Panc1 (cell line): ENCODE data around the gene DELE1. TPM values are rescaled to one million over a fixed set of nuclear protein-coding genes. Genes with fewer than 3 reads are reported as not detected.

Source experiments
- ATAC-seq: fragments of 200-7000 bp; cut with Tn5 transposase; 2 replicates; pipeline ENCODE4 v1.9.1; 2020; ENCODE audit warnings: mild to moderate bottlenecking, moderate library complexity
- BruUV-seq: library from RNA; stranded (reverse); fragments of 400-500 nt; replicated peaks from 2 replicates; lab custom pipeline; 2021; lab: Mats Ljungman, UMichigan
- CTCF ChIA-PET: fragments of 300-600 bp; sonication (Branson Sonifier 250); formaldehyde crosslinking; loops from one replicate; lab custom pipeline; 2022; ENCODE audit warnings: antibody characterized with exemption; lab: Charles Lee
- POLR2A ChIA-PET: fragments of 300-600 bp; sonication (Branson Sonifier 250); formaldehyde crosslinking; loops from one replicate; lab custom pipeline; 2022; ENCODE audit warnings: antibody characterized with exemption; lab: Charles Lee
- DNase-seq: peaks from one replicate; pipeline ENCODE4 v3.0.0-alpha.2; 2010; ENCODE audit warnings: low read depth, low spot score
- H3K27ac ChIP-seq: 2 replicates; pipeline ENCODE4 v1.5.1; 2011; ENCODE audit warnings: mild to moderate bottlenecking, low read length, inconsistent platforms
- H3K27me3 ChIP-seq: fragments of 200-500 bp; sonication (Bioruptor generic); 2 replicates; pipeline ENCODE4 v1.6.0; 2014; ENCODE audit warnings: low read length, inconsistent platforms; ENCODE audit not compliant: control insufficient read depth, insufficient read depth
- H3K36me3 ChIP-seq: fragments of 200-500 bp; sonication (Bioruptor generic); 2 replicates; pipeline ENCODE4 v1.5.1; 2014; ENCODE audit warnings: inconsistent platforms, mild to moderate bottlenecking, low read length, moderate library complexity; ENCODE audit not compliant: control insufficient read depth, insufficient read depth
- H3K4me1 ChIP-seq: 2 replicates; pipeline ENCODE4 v1.5.1; 2011; ENCODE audit warnings: inconsistent platforms, mild to moderate bottlenecking, low read length, moderate library complexity; ENCODE audit not compliant: control insufficient read depth, insufficient read depth
- H3K4me3 ChIP-seq, 2 experiments: 2 replicates each; pipeline ENCODE4 v1.5.1; 2011 to 2012; ENCODE audit warnings: low read depth in 2 of 2, low read length in 2 of 2, mild to moderate bottlenecking in 2 of 2, inconsistent platforms in 1 of 2, moderate library complexity in 1 of 2
- H3K9me3 ChIP-seq: fragments of 200-500 bp; sonication (Bioruptor generic); 2 replicates; pipeline ENCODE4 v1.5.1; 2014; ENCODE audit warnings: low read depth, mild to moderate bottlenecking, inconsistent platforms, low read length, moderate library complexity; ENCODE audit not compliant: control insufficient read depth, insufficient read depth
- POLR2AphosphoS5 ChIP-seq: IDR thresholded peaks from 2 replicates; pipeline ENCODE4 v1.6.1; 2012; ENCODE audit warnings: mild to moderate bottlenecking, low read depth, low read length, moderate library complexity
- SIN3A ChIP-seq: IDR thresholded peaks from 2 replicates; pipeline ENCODE4 v1.6.1; 2012; ENCODE audit warnings: low read depth, mild to moderate bottlenecking, low read length, moderate library complexity, borderline replicate concordance; ENCODE audit not compliant: insufficient read depth
- TCF7L2 ChIP-seq: IDR thresholded peaks from 2 replicates; pipeline ENCODE4 v1.6.1; 2011; ENCODE audit warnings: mild to moderate bottlenecking, low read depth, low read length, inconsistent platforms
- in situ Hi-C: cut with HindIII; loops from 2 replicates; pipeline ENCODE4 v1.10.0; 2016; ENCODE audit warnings: low sequenced_read_pairs, low pct_unique_long_range_greater_than_20kb
- intact Hi-C: fragments of 100-400 bp; cut with micrococcal nuclease; formaldehyde crosslinking; loops from one replicate; pipeline ENCODE4 v1.10.0; 2022; ENCODE audit not compliant: unreplicated experiment
- total RNA-seq: library from RNA; stranded (reverse); gene quantifications from one replicate; pipeline ENCODE4 v1.2.1, GENCODE V29; 2021; ENCODE audit not compliant: unreplicated experiment
- TF ChIP-seq, protein P1 (sequence below), 2 experiments: IDR thresholded peaks; 2 replicates each; pipeline ENCODE4 v1.6.1; 2011 to 2012; ENCODE audit warnings: low read depth in 2 of 2, control low read depth in 1 of 2, low read length in 1 of 2, mild to moderate bottlenecking in 1 of 2, moderate library complexity in 1 of 2; ENCODE audit not compliant: insufficient read depth in 1 of 2
- TF ChIP-seq, protein P2 (sequence below): fragments of 450-650 bp; IDR thresholded peaks from 2 replicates; pipeline ENCODE4 v1.5.1; 2017; ENCODE audit warnings: mild to moderate bottlenecking

Gene DELE1
- total RNA-seq, 1 experiment from 2014 or later, result 78.4 TPM

DNA sequence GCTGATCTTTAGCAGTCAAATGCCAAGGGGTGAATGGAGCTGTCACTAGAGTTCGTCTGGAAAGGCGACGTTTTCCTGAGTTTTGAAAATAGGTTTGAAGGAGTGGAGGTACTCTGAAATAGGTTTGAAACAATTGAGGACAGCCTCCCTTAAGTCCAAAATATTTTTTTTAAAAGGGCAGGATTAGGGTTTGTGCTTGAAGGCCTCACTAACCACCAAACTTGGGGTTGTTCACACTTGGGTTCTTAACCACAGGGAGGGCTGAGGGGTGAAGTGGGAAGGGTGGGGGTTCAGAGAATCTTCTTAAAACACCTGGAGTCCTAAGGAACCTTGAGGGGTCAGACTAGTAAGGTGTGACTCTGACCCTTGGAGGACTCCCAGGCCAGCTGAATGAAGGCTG lies 37.8 kb downstream of the DELE1 start:
- Histone ChIP-seq H3K27ac (no peak overlapping the region), H3K4me1 (no peaks in the 10 kb centered on the region), H3K4me3 (no peak overlapping the region), H3K27me3 (no peaks in the 10 kb centered on the region), H3K9me3 (no peaks in the 10 kb centered on the region), H3K36me3 (no peaks in the 10 kb centered on the region)
- ChIA-PET CTCF (interaction anchor here (0.7 to 3.2 kb wide), 12 partner anchors 8 to 297 kb away, joined by 3 to 30 read pairs (median 6); partner anchors contain the start of genes DELE1 and RNF14), POLR2A (no interaction called here)
- intact Hi-C loops (loop anchor here (2.0 to 10.0 kb wide), 2 partner anchors 261 to 297 kb away; no protein-coding TSS in a partner anchor), in situ Hi-C loops (no loop called here)
- DNase-seq, result no peak
- no peak for TF ChIP-seq TCF7L2
- TF ChIP-seq, protein P1, sequence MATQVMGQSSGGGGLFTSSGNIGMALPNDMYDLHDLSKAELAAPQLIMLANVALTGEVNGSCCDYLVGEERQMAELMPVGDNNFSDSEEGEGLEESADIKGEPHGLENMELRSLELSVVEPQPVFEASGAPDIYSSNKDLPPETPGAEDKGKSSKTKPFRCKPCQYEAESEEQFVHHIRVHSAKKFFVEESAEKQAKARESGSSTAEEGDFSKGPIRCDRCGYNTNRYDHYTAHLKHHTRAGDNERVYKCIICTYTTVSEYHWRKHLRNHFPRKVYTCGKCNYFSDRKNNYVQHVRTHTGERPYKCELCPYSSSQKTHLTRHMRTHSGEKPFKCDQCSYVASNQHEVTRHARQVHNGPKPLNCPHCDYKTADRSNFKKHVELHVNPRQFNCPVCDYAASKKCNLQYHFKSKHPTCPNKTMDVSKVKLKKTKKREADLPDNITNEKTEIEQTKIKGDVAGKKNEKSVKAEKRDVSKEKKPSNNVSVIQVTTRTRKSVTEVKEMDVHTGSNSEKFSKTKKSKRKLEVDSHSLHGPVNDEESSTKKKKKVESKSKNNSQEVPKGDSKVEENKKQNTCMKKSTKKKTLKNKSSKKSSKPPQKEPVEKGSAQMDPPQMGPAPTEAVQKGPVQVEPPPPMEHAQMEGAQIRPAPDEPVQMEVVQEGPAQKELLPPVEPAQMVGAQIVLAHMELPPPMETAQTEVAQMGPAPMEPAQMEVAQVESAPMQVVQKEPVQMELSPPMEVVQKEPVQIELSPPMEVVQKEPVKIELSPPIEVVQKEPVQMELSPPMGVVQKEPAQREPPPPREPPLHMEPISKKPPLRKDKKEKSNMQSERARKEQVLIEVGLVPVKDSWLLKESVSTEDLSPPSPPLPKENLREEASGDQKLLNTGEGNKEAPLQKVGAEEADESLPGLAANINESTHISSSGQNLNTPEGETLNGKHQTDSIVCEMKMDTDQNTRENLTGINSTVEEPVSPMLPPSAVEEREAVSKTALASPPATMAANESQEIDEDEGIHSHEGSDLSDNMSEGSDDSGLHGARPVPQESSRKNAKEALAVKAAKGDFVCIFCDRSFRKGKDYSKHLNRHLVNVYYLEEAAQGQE (IDR thresholded peaks at IDR 0.05; ENCODE audit: insufficient read depth in 1 of 2, low read depth in 2 of 2, low read length in 1 of 2), result no peak
- TF ChIP-seq POLR2AphosphoS5, result no peak
- TF ChIP-seq SIN3A, result no peak
- TF ChIP-seq, protein P2, sequence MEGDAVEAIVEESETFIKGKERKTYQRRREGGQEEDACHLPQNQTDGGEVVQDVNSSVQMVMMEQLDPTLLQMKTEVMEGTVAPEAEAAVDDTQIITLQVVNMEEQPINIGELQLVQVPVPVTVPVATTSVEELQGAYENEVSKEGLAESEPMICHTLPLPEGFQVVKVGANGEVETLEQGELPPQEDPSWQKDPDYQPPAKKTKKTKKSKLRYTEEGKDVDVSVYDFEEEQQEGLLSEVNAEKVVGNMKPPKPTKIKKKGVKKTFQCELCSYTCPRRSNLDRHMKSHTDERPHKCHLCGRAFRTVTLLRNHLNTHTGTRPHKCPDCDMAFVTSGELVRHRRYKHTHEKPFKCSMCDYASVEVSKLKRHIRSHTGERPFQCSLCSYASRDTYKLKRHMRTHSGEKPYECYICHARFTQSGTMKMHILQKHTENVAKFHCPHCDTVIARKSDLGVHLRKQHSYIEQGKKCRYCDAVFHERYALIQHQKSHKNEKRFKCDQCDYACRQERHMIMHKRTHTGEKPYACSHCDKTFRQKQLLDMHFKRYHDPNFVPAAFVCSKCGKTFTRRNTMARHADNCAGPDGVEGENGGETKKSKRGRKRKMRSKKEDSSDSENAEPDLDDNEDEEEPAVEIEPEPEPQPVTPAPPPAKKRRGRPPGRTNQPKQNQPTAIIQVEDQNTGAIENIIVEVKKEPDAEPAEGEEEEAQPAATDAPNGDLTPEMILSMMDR, result no peak
- ATAC-seq, result no peak
- BruUV-seq, result no TSS peak

DNA sequence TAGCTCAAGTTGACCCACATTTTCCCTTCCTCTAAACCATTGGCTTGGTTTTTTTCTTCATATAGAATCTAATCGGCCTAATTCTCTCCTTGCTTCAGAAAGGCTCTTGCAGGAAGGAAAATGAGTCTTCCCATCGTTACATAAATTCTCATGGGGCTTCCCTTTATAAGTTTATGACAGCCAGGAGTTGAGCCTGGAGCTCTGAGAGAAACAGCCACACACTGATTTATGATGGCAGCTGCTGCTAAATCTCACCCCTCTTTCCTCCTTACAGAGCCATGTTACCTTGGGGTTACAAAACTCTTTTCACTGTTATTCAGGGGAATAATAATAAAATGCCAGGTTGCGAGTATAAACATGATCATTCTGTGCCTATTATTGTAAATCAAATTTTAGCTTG lies 40.0 kb downstream of the DELE1 start:
- Histone ChIP-seq H3K27me3 (no peaks in the 10 kb centered on the region), H3K4me1 (peaks cover 4% of the 10 kb centered on the region; the same call in 1 of the 2 replicates), H3K36me3 (no peaks in the 10 kb centered on the region), H3K27ac (no peak overlapping the region), H3K9me3 (no peaks in the 10 kb centered on the region), H3K4me3 (no peak overlapping the region)
- ChIA-PET POLR2A (no interaction called here), CTCF (no interaction called here)
- TF ChIP-seq SIN3A (no peak), POLR2AphosphoS5 (no peak), TCF7L2 (no peak)
- TF ChIP-seq, protein P1 (IDR thresholded peaks at IDR 0.05; ENCODE audit: insufficient read depth in 1 of 2, low read depth in 2 of 2, low read length in 1 of 2), result no peak
- TF ChIP-seq, protein P2, result no peak
- intact Hi-C loops, result loop anchor here (10.0 kb wide), 1 partner anchor 299 kb away; no protein-coding TSS in a partner anchor
- DNase-seq, result no peak
- BruUV-seq, result no TSS peak
- ATAC-seq, result no peak
- in situ Hi-C loops, result no loop called here
